BJ (cell line): ENCODE results near the gene MTUS2. TPM values are rescaled to one million over a fixed set of nuclear protein-coding genes. Genes with fewer than 3 reads are reported as not detected.

ENCODE experiments used
- CTCF ChIA-PET: fragments of 350-600 bp; formaldehyde crosslinking; extraction: SDS; loops from one replicate; lab custom pipeline; 2021; ENCODE audit warnings: antibody characterized with exemption, inconsistent platforms; lab: Yijun Ruan, JAX
- POLR2A ChIA-PET: fragments of 300-600 bp; sonication (Branson Sonifier 250); formaldehyde crosslinking; extraction: SDS; loops from one replicate; lab custom pipeline; 2021; ENCODE audit warnings: antibody characterized with exemption; lab: Charles Lee
- DNase-seq: peaks from one replicate; pipeline ENCODE4 v3.0.0-alpha.2; 2011; ENCODE audit warnings: low read depth
- H3K27me3 ChIP-seq: 2 replicates; pipeline ENCODE4 v1.6.0; 2011; ENCODE audit warnings: low read length; ENCODE audit not compliant: control insufficient read depth, insufficient read depth
- H3K36me3 ChIP-seq: 2 replicates; pipeline ENCODE4 v1.5.1; 2011; ENCODE audit warnings: low read length; ENCODE audit not compliant: control insufficient read depth, insufficient read depth
- H3K4me3 ChIP-seq: 2 replicates; pipeline ENCODE4 v1.5.1; 2011; ENCODE audit warnings: low read depth, mild to moderate bottlenecking, control low read depth, low read length
- polyA plus RNA-seq: library from polyadenylated mRNA; depleted of rRNA; stranded (reverse); fragments of >200 nt; gene quantifications from 2 replicates; pipeline ENCODE4 v1.2.3, GENCODE V29; 2011
- TF ChIP-seq, protein P1 (sequence below): IDR thresholded peaks from 2 replicates; pipeline ENCODE4 v1.5.1; 2011; ENCODE audit warnings: low read depth, mild to moderate bottlenecking, control low read depth, inconsistent platforms, low read length, moderate library complexity; ENCODE audit not compliant: insufficient read depth

The MTUS2 gene
- polyA plus RNA-seq, 1 experiment: 0.05 TPM

DNA sequence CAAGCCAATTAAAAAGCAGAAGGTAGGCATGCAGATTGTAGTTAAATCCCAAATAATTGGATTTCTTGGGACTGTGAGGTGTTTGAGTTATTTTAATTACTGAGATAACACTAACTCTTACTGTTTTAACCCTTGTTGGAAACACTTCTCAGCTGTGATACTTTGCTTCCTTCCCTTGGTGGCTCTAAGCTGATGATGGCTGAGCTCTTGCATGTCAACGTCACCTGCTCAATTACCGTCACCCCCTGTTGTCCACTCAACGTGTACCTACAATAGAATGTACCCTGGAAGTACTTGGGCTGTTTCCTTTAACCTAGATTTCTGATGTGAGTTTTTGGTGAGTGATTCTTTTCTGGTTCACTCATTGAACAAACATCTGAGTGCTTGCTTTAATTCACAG, 471.9 kb downstream of the MTUS2 start:
- ChIA-PET CTCF (no interaction called here), POLR2A (no interaction called here)
- TF ChIP-seq, protein P1, sequence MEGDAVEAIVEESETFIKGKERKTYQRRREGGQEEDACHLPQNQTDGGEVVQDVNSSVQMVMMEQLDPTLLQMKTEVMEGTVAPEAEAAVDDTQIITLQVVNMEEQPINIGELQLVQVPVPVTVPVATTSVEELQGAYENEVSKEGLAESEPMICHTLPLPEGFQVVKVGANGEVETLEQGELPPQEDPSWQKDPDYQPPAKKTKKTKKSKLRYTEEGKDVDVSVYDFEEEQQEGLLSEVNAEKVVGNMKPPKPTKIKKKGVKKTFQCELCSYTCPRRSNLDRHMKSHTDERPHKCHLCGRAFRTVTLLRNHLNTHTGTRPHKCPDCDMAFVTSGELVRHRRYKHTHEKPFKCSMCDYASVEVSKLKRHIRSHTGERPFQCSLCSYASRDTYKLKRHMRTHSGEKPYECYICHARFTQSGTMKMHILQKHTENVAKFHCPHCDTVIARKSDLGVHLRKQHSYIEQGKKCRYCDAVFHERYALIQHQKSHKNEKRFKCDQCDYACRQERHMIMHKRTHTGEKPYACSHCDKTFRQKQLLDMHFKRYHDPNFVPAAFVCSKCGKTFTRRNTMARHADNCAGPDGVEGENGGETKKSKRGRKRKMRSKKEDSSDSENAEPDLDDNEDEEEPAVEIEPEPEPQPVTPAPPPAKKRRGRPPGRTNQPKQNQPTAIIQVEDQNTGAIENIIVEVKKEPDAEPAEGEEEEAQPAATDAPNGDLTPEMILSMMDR: no peak
- DNase-seq: no peak
- no peak overlapping the region for H3K4me3 ChIP-seq
- no peaks in the 10 kb centered on the region for H3K36me3 ChIP-seq
- H3K27me3 ChIP-seq: no peaks in the 10 kb centered on the region; the same call in 1 of the 2 replicates

GRCh38 chr13:29294821-29295220, 474.7 kb downstream of the MTUS2 start:
- DNase-seq: no peak
- TF ChIP-seq, protein P1: no peak
- CTCF ChIA-PET: no interaction called here
- no peaks in the 10 kb centered on the region for H3K27me3 ChIP-seq
- no peaks in the 10 kb centered on the region for H3K36me3 ChIP-seq
- no peak overlapping the region for H3K4me3 ChIP-seq
- POLR2A ChIA-PET: no interaction called here

GRCh38 chr13:29301027-29301426, 480.9 kb downstream of the MTUS2 start:
- TF ChIP-seq, protein P1: no peak

GRCh38 chr13:29304148-29304547, 484.0 kb downstream of the MTUS2 start:
- ChIA-PET POLR2A (no interaction called here), CTCF (interaction anchor here (0.6 kb wide), 1 partner anchor 18 kb away, joined by 3 read pairs; no protein-coding TSS in a partner anchor)
- no peaks in the 10 kb centered on the region for H3K36me3 ChIP-seq
- no peaks in the 10 kb centered on the region for H3K27me3 ChIP-seq
- no peak for DNase-seq
- no peak overlapping the region for H3K4me3 ChIP-seq
- TF ChIP-seq, protein P1: no peak

More at GRCh38 chr13:29301027-29301426, 480.9 kb downstream of the MTUS2 start:
- no peak for DNase-seq
- ChIA-PET CTCF (no interaction called here), POLR2A (no interaction called here)
- H3K27me3 ChIP-seq: no peaks in the 10 kb centered on the region
- no peaks in the 10 kb centered on the region for H3K36me3 ChIP-seq
- no peak overlapping the region for H3K4me3 ChIP-seq

GRCh38 chr13:29310806-29311205, 490.7 kb downstream of the MTUS2 start:
- Histone ChIP-seq H3K27me3 (no peaks in the 10 kb centered on the region), H3K4me3 (no peak overlapping the region), H3K36me3 (no peaks in the 10 kb centered on the region)
- CTCF ChIA-PET: no interaction called here
- TF ChIP-seq, protein P1: no peak
- DNase-seq: no peak
- POLR2A ChIA-PET: no interaction called here
